NCI-H1092 (cell line): ENCODE data around the gene VCX2.
"Not testable (repeated sequence)": the region's sequence is repeated elsewhere in the genome, so short reads cannot be mapped to it uniquely, and the experiment has no call there.

Experiments
- DNase-seq: peaks from one replicate; lab custom pipeline; 2025; lab: John Stamatoyannopoulos, UW

The VCX2 gene

GRCh38 chrX:8121391-8121790, 49.7 kb downstream of the VCX2 start:
- not testable (repeated sequence) for DNase-seq
